ENCODE measurements around the gene CENPQ. TPM values are rescaled to one million over a fixed set of nuclear protein-coding genes. Genes with fewer than 3 reads are reported as not detected.
A peak's percentile ranks its signal among the peaks of the same experiment; 100 is the strongest.

CENPQ gene
- total RNA-seq, result 1 to 10 TPM; 3.2 to 6.5 (median 5.3) TPM
- polyA plus RNA-seq, result 1 to 10 TPM; 4.7 to 6.2 TPM
- long read RNA-seq, donor 1, partial matches to known transcripts, result 1 of 5 reads
- long read RNA-seq, donor 1, other reads (novel, unspliced or antisense), result 3 of 5 reads
- long read RNA-seq, donor 2, partial matches to known transcripts, result 0 of 2 reads
- long read RNA-seq, donor 2, other reads (novel, unspliced or antisense), result 0 of 2 reads
- long read RNA-seq, donor 3, partial matches to known transcripts, result 0 of 4 reads
- long read RNA-seq, donor 3, other reads (novel, unspliced or antisense), result 3 of 4 reads

- H3K4me3 ChIP-seq, result peak within 1 kb of the TSS; percentile 62
- WGBS, 3 donors, result 0 to 1% (median 0%) methylated on average over 37 of the region's 37 CpGs
- intact Hi-C loops (cut with DNase I), result no loop called here
- H3K27ac ChIP-seq, result peak within 1 kb of the TSS; percentile 72 to 75
- H3K4me1 ChIP-seq (ENCODE audit: insufficient read depth), result peaks cover 3% of the 10 kb centered on the region
- H3K27me3 ChIP-seq, result no peaks in the 10 kb centered on the region
- H3K9me3 ChIP-seq, result no peaks in the 10 kb centered on the region
- no peaks in the 10 kb centered on the region for H3K36me3 ChIP-seq
- TF ChIP-seq EP300 (IDR thresholded peaks at IDR 0.05), result peak; percentile 87
- peak in 1 of 3 donors; percentile 28 for TF ChIP-seq CTCF (IDR thresholded peaks at IDR 0.05)
- TF ChIP-seq POLR2A (IDR thresholded peaks at IDR 0.05), result peak; percentile 89
- DNase-seq, result peak; percentile 91 to 95 (median 92)
These were observed at the start of gene CENPQ, which contains the start of gene MMUT for GRCh38 chr6:49462927-49463611. CENPQ (plus strand) TSS chr6:49463370; CDS start chr6:49470177, 6,807 bp downstream. MMUT (minus strand) TSS chr6:49463253; CDS start chr6:49459466, 3,787 bp downstream.

GRCh38 chr6:49415358-49415757 is 47.8 kb upstream of the CENPQ start:
- H3K9me3 ChIP-seq, result no peaks in the 10 kb centered on the region
- no peaks in the 10 kb centered on the region for H3K27me3 ChIP-seq
- TF ChIP-seq EP300 (IDR thresholded peaks at IDR 0.05), result no peak
- no peak for TF ChIP-seq CTCF (IDR thresholded peaks at IDR 0.05)
- TF ChIP-seq POLR2A (IDR thresholded peaks at IDR 0.05), result no peak
- no peaks in the 10 kb centered on the region for H3K36me3 ChIP-seq
- 58 to 68% (median 67%) methylated on average over 1 of the region's 1 CpG for WGBS, 3 donors
- DNase-seq, result no peak
- no peaks in the 10 kb centered on the region for H3K4me1 ChIP-seq (ENCODE audit: insufficient read depth)
- intact Hi-C loops (cut with DNase I), result no loop called here
- no peak overlapping the region for H3K27ac ChIP-seq
- no peak overlapping the region for H3K4me3 ChIP-seq

- Histone ChIP-seq H3K27ac (no peak overlapping the region), H3K36me3 (no peaks in the 10 kb centered on the region), H3K4me3 (no peak overlapping the region), H3K4me1 (ENCODE audit: insufficient read depth) (no peaks in the 10 kb centered on the region), H3K9me3 (no peaks in the 10 kb centered on the region), H3K27me3 (no peaks in the 10 kb centered on the region)
- intact Hi-C loops (cut with DNase I), result no loop called here
- DNase-seq, result no peak
- 70 to 83% (median 71%) methylated on average over 4 of the region's 4 CpGs for WGBS, 3 donors
- TF ChIP-seq POLR2A (IDR thresholded peaks at IDR 0.05), result no peak
- no peak for TF ChIP-seq EP300 (IDR thresholded peaks at IDR 0.05)
- TF ChIP-seq CTCF (IDR thresholded peaks at IDR 0.05), result no peak
These were observed 47.0 kb upstream of the CENPQ start for GRCh38 chr6:49416195-49416594.

- no peaks in the 10 kb centered on the region for H3K27me3 ChIP-seq
- no peaks in the 10 kb centered on the region for H3K9me3 ChIP-seq
- DNase-seq, result no peak
- no peaks in the 10 kb centered on the region for H3K4me1 ChIP-seq (ENCODE audit: insufficient read depth)
- 15 to 39% (median 22%) methylated on average over 1 of the region's 1 CpG for WGBS, 3 donors
- H3K27ac ChIP-seq, result no peak overlapping the region
- H3K4me3 ChIP-seq, result no peak overlapping the region
- no peak for TF ChIP-seq POLR2A (IDR thresholded peaks at IDR 0.05)
- TF ChIP-seq EP300 (IDR thresholded peaks at IDR 0.05), result no peak
- TF ChIP-seq CTCF (IDR thresholded peaks at IDR 0.05), result no peak
- intact Hi-C loops (cut with DNase I), result no loop called here
- no peaks in the 10 kb centered on the region for H3K36me3 ChIP-seq
These were observed 39.4 kb upstream of the CENPQ start for GRCh38 chr6:49423817-49424216.

All from ovary (tissue), 10 donors.